ENCODE measurements around the gene CRY2. TPM values are rescaled to one million over a fixed set of nuclear protein-coding genes. Genes with fewer than 3 reads are reported as not detected.

Gene CRY2
- total and polyA plus RNA-seq, 2 experiments from 2014 or later: 9.5 to 15.4 TPM

DNA sequence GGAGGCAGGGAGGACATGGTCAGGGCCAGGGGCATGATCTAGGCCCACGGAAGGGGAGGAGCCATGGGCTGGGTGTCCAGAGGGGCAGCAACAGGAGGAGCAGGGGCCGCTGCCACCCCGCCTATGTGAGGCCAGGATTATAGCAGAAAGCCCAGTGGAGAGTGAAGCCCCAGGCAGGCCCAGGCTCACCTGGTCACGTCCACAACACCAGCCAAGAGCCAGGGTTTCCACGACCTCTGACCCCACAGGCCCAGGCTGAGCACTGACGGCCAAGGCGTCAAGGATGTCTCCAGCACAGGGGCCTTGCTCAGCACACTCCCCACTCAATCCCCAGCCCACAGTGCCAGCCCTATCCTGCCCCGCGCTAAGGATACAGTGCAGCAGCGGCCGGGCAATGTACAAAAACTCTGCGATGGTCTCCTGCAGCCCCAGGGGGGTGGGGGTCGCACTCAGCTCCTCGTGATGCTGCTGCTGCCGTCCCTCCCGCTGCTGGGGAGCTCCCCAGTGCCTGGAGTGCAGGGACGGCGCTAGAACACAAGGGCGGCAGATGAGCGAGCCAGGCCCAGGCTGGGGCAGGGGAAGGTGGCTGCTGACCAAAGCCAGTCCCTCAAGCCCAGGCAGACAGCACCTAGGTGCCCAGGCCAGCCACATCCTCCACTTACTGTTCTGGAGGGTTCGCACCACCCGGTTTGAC lies 66.8 kb downstream of the CRY2 start (continued):
- TF ChIP-seq, protein P1, sequence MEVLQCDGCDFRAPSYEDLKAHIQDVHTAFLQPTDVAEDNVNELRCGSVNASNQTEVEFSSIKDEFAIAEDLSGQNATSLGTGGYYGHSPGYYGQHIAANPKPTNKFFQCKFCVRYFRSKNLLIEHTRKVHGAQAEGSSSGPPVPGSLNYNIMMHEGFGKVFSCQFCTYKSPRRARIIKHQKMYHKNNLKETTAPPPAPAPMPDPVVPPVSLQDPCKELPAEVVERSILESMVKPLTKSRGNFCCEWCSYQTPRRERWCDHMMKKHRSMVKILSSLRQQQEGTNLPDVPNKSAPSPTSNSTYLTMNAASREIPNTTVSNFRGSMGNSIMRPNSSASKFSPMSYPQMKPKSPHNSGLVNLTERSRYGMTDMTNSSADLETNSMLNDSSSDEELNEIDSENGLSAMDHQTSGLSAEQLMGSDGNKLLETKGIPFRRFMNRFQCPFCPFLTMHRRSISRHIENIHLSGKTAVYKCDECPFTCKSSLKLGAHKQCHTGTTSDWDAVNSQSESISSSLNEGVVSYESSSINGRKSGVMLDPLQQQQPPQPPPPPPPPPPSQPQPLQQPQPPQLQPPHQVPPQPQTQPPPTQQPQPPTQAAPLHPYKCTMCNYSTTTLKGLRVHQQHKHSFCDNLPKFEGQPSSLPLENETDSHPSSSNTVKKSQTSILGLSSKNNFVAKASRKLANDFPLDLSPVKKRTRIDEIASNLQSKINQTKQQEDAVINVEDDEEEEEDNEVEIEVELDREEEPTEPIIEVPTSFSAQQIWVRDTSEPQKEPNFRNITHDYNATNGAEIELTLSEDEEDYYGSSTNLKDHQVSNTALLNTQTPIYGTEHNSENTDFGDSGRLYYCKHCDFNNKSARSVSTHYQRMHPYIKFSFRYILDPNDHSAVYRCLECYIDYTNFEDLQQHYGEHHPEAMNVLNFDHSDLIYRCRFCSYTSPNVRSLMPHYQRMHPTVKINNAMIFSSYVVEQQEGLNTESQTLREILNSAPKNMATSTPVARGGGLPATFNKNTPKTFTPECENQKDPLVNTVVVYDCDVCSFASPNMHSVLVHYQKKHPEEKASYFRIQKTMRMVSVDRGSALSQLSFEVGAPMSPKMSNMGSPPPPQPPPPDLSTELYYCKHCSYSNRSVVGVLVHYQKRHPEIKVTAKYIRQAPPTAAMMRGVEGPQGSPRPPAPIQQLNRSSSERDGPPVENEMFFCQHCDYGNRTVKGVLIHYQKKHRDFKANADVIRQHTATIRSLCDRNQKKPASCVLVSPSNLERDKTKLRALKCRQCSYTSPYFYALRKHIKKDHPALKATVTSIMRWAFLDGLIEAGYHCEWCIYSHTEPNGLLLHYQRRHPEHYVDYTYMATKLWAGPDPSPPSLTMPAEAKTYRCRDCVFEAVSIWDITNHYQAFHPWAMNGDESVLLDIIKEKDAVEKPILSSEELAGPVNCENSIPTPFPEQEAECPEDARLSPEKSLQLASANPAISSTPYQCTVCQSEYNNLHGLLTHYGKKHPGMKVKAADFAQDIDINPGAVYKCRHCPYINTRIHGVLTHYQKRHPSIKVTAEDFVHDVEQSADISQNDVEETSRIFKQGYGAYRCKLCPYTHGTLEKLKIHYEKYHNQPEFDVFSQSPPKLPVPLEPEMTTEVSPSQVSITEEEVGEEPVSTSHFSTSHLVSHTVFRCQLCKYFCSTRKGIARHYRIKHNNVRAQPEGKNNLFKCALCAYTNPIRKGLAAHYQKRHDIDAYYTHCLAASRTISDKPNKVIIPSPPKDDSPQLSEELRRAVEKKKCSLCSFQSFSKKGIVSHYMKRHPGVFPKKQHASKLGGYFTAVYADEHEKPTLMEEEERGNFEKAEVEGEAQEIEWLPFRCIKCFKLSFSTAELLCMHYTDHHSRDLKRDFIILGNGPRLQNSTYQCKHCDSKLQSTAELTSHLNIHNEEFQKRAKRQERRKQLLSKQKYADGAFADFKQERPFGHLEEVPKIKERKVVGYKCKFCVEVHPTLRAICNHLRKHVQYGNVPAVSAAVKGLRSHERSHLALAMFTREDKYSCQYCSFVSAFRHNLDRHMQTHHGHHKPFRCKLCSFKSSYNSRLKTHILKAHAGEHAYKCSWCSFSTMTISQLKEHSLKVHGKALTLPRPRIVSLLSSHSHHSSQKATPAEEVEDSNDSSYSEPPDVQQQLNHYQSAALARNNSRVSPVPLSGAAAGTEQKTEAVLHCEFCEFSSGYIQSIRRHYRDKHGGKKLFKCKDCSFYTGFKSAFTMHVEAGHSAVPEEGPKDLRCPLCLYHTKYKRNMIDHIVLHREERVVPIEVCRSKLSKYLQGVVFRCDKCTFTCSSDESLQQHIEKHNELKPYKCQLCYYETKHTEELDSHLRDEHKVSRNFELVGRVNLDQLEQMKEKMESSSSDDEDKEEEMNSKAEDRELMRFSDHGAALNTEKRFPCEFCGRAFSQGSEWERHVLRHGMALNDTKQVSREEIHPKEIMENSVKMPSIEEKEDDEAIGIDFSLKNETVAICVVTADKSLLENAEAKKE (CRISPR knock-in tag; IDR thresholded peaks at IDR 0.05): no peak
- TF ChIP-seq EZH2phosphoT487 (IDR thresholded peaks at IDR 0.05; ENCODE audit: unreplicated experiment): no peak

DNA sequence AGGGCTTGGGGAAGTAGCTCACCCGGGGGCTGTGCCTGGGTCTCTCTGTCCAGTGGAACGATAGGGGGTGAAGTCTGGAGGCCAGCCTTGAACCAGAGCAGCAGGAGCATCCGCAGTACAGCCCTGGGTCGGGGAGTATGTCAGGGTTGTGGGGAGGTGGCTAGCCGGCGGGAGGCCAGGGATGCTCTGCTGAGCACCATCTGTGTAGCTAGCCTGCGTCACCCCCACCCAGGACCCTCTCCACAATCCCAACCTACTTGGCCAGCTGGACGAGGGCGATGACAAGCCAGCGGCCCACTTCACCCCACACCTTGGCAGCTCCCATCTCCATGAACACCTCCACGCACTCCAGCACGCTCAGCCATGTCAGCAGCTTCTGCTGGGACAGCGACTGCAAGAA lies 68.2 kb downstream of the CRY2 start:
- Mint-ChIP-seq H3K4me3 (no peak overlapping the region; the same call in 2 of the 3 replicates), H3K4me1 (peaks cover 15% of the 10 kb centered on the region), H3K27ac (no peak overlapping the region), H3K36me3 (ENCODE audit: low read depth) (peaks cover 8% of the 10 kb centered on the region; the same call in 1 of the 3 replicates), H3K9me3 (no peaks in the 10 kb centered on the region), H3K27me3 (ENCODE audit: insufficient read depth, low read depth, poor library complexity) (peaks cover 22% of the 10 kb centered on the region)
- H2AFZ ChIP-seq: no peak overlapping the region
- peaks cover 8% of the 10 kb centered on the region for H4K20me1 ChIP-seq (replicated peaks; ENCODE audit: insufficient read depth)
- peaks cover 12% of the 10 kb centered on the region for H3F3A ChIP-seq (replicated peaks; ENCODE audit: low read depth)
- H3K4me1 ChIP-seq (ENCODE audit: insufficient read depth): peaks cover 18% of the 10 kb centered on the region
- H3K36me3 ChIP-seq (ENCODE audit: insufficient read depth): no peaks in the 10 kb centered on the region
- peaks cover 2% of the 10 kb centered on the region; the same call in 1 of the 2 replicates for H3K27me3 ChIP-seq (ENCODE audit: insufficient read depth)
- no peaks in the 10 kb centered on the region for H3K9me2 ChIP-seq (ENCODE audit: insufficient read depth)
- no peak overlapping the region for H3K27ac ChIP-seq (ENCODE audit: low read depth)
- ATAC-seq (no peak), DNase-seq (ENCODE audit: low spot score) (no peak)
- H3K4me2 ChIP-seq: no peak overlapping the region
- H3K79me2 ChIP-seq (replicated peaks; ENCODE audit: insufficient read depth): peaks cover 8% of the 10 kb centered on the region
- H3K4me3 ChIP-seq: no peak overlapping the region
- no peak for TF ChIP-seq EZH2phosphoT487 (IDR thresholded peaks at IDR 0.05; ENCODE audit: unreplicated experiment)
- no peak for TF ChIP-seq CREB1 (CRISPR knock-in tag; IDR thresholded peaks at IDR 0.05; ENCODE audit: low read depth)
- TF ChIP-seq, protein P2, sequence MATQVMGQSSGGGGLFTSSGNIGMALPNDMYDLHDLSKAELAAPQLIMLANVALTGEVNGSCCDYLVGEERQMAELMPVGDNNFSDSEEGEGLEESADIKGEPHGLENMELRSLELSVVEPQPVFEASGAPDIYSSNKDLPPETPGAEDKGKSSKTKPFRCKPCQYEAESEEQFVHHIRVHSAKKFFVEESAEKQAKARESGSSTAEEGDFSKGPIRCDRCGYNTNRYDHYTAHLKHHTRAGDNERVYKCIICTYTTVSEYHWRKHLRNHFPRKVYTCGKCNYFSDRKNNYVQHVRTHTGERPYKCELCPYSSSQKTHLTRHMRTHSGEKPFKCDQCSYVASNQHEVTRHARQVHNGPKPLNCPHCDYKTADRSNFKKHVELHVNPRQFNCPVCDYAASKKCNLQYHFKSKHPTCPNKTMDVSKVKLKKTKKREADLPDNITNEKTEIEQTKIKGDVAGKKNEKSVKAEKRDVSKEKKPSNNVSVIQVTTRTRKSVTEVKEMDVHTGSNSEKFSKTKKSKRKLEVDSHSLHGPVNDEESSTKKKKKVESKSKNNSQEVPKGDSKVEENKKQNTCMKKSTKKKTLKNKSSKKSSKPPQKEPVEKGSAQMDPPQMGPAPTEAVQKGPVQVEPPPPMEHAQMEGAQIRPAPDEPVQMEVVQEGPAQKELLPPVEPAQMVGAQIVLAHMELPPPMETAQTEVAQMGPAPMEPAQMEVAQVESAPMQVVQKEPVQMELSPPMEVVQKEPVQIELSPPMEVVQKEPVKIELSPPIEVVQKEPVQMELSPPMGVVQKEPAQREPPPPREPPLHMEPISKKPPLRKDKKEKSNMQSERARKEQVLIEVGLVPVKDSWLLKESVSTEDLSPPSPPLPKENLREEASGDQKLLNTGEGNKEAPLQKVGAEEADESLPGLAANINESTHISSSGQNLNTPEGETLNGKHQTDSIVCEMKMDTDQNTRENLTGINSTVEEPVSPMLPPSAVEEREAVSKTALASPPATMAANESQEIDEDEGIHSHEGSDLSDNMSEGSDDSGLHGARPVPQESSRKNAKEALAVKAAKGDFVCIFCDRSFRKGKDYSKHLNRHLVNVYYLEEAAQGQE (IDR thresholded peaks at IDR 0.05; ENCODE audit: unreplicated experiment): no peak
- TF ChIP-seq EZH2 (IDR thresholded peaks at IDR 0.05; ENCODE audit: low read depth, unreplicated experiment): no peak
- no peak for TF ChIP-seq ZNF114 (CRISPR knock-in tag; IDR thresholded peaks at IDR 0.05)
- TF ChIP-seq ZNF331 (CRISPR knock-in tag; IDR thresholded peaks at IDR 0.05; ENCODE audit: low read depth): no peak
- no peak for TF ChIP-seq STAT1 (IDR thresholded peaks at IDR 0.05; ENCODE audit: unreplicated experiment)

All from GM23338 (cell line).